Measurements from ENCODE around the gene CMTM6.
"Not testable (repeated sequence)": the region's sequence is repeated elsewhere in the genome, so short reads cannot be mapped to it uniquely, and the experiment has no call there.

CMTM6 gene

DNA sequence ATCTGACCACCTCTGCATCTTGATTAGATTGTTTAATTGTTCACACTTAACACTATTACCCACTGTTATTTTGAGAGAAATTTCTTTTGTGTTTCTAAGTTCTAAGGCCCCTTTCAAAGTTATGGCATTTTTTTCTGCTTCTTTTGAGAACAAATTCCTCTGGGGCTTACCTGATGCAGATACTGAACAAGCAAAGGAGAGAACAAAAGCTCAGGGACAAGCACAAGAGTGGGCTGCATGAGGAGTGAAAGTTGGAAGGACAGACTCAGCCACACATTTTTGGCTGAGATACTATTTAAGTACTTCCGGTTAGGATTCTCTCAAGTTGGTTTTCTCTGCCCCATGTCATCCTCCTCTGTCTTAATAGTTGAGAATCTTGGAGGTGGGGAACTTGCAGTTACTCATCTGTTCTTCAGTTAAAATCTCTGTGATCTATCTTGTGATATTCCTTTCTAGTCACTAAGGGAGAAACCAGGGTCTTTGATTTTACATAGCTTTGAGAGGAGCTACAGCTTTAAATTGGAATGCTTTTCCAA is 54.7 kb downstream of the CMTM6 start:
- Histone ChIP-seq H2AFZ (ENCODE audit: low read length, unreplicated experiment) (no peak overlapping the region), H3K27ac (ENCODE audit: low read depth, low read length) (no peak overlapping the region), H3K27me3 (ENCODE audit: insufficient read depth, low read length) (no peaks in the 10 kb centered on the region), H3K36me3 (ENCODE audit: insufficient read depth, low read length) (peaks cover 7% of the 10 kb centered on the region; the same call in 1 of the 2 replicates), H3K79me2 (ENCODE audit: control insufficient read depth, insufficient read depth, low read length, unreplicated experiment) (peaks cover 2% of the 10 kb centered on the region), H3K4me3 (ENCODE audit: low read depth, low read length) (no peak overlapping the region), H3K4me1 (ENCODE audit: control insufficient read depth, insufficient read depth, low read length, unreplicated experiment) (peaks cover 9% of the 10 kb centered on the region)

DNA sequence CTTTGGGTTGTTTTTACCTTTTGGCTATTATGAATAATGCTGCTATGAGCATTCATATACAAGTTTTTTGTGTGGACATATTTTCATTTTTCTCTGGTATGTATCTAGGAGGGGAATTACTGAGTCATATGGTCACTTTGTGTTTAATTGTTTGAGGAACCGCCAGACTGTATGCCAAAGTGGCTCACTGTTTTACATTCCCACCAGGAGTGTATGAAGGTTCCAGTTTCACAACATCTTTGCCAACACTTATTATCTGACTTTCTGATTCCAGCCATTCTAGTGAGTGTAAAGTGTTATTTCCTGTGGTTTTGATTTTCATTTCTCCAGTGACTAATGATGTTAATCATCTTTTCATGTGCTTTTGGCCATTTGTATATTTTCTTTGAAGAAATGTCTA is 59.2 kb downstream of the CMTM6 start:
- no peak overlapping the region for H2AFZ ChIP-seq (ENCODE audit: low read length, unreplicated experiment)
- H3K27ac ChIP-seq (ENCODE audit: low read depth, low read length), result peak overlapping the region; percentile 66
- peaks cover 14% of the 10 kb centered on the region for H3K4me1 ChIP-seq (ENCODE audit: control insufficient read depth, insufficient read depth, low read length, unreplicated experiment)
- H3K27me3 ChIP-seq (ENCODE audit: insufficient read depth, low read length), result no peaks in the 10 kb centered on the region
- peaks cover 7% of the 10 kb centered on the region for H3K79me2 ChIP-seq (ENCODE audit: control insufficient read depth, insufficient read depth, low read length, unreplicated experiment)
- H3K36me3 ChIP-seq (ENCODE audit: insufficient read depth, low read length), result peaks cover 4% of the 10 kb centered on the region; the same call in 1 of the 2 replicates
- no peak overlapping the region for H3K4me3 ChIP-seq (ENCODE audit: low read depth, low read length)

DNA sequence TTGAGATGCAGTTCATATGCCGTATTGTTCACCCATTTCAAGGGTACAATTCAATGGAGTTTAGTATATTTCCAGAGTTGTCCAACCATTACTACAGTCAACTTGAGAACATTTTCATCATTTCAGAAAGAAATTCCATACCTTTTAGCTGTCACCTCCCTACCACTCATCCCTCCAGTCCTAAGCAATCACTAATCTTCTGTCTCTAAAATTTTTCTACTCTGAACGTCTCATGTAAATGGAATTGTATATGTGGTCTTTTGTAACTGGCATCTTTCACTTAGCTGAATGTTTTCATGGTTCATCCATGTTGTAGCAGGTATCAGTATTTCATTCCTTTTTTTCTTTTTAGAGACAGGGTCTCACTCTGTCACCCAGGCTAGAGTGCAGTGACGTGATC is 59.9 kb downstream of the CMTM6 start:
- no peak overlapping the region for H3K4me3 ChIP-seq (ENCODE audit: low read depth, low read length)
- H3K79me2 ChIP-seq (ENCODE audit: control insufficient read depth, insufficient read depth, low read length, unreplicated experiment), result peaks cover 7% of the 10 kb centered on the region
- no peaks in the 10 kb centered on the region for H3K27me3 ChIP-seq (ENCODE audit: insufficient read depth, low read length)
- peaks cover 14% of the 10 kb centered on the region for H3K4me1 ChIP-seq (ENCODE audit: control insufficient read depth, insufficient read depth, low read length, unreplicated experiment)
- peak overlapping the region; percentile 66 for H3K27ac ChIP-seq (ENCODE audit: low read depth, low read length)
- H3K36me3 ChIP-seq (ENCODE audit: insufficient read depth, low read length), result peaks cover 4% of the 10 kb centered on the region; the same call in 1 of the 2 replicates
- no peak overlapping the region for H2AFZ ChIP-seq (ENCODE audit: low read length, unreplicated experiment)

DNA sequence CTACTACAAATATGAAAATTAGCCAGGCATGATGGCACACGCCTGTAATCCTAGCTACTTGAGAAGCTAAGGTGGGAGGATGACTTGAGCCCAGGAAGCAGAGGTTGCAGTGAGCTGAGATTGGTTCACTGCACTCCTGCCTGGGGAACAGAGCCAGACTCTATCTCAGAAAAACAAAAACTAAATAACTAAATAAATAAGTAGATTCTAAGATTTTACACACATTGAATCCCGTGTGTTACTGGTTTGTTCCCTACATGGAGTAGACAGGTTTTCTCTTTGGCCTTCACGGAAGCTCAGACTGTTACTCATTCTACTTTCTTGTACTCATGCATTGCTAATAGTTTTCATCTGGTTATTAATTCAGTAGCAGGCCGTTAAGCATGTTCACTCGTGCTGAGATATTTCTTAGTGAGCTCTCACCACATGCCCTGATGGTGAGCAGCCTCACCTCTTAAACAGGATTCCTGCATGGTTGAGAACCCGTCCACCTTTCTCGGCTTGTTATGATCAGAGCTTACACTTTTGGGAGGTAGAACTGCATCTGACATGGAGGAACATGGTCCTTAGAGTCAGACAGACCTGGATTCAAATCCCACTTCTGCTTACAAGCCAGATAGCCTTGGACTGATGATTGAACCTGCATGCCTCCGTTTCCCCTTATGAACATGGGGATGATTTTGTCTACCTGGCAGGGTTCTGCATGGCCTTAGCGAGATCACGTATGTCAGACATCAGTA is 61.9 kb downstream of the CMTM6 start:
- H3K27me3 ChIP-seq (ENCODE audit: insufficient read depth, low read length), result no peaks in the 10 kb centered on the region
- no peak overlapping the region for H2AFZ ChIP-seq (ENCODE audit: low read length, unreplicated experiment)
- H3K27ac ChIP-seq (ENCODE audit: low read depth, low read length), result no peak overlapping the region
- H3K79me2 ChIP-seq (ENCODE audit: control insufficient read depth, insufficient read depth, low read length, unreplicated experiment), result peaks cover 5% of the 10 kb centered on the region
- peaks cover 4% of the 10 kb centered on the region; the same call in 1 of the 2 replicates for H3K36me3 ChIP-seq (ENCODE audit: insufficient read depth, low read length)
- H3K4me1 ChIP-seq (ENCODE audit: control insufficient read depth, insufficient read depth, low read length, unreplicated experiment), result peaks cover 14% of the 10 kb centered on the region
- H3K4me3 ChIP-seq (ENCODE audit: low read depth, low read length), result no peak overlapping the region

DNA sequence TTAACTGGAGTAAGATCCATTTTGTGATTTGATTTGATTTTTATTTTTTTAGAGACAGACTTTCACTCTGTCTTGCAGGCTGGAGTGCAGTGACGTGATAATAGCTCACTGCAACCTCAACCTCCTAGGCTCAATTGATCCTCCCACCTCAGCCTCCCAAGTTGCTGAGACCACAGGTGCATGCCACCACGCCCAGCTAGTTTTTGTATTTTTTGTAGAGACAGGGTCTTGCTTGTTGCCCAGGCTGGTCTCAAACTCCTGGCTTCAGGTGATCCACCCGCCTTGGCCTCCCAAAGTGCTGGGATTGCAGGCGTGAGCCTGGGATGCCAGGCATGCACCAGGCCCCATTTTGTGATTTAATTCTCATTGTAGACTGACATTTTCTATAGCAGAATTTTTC is 63.2 kb downstream of the CMTM6 start:
- H3K27ac ChIP-seq (ENCODE audit: low read depth, low read length); H3K27me3 ChIP-seq (ENCODE audit: insufficient read depth, low read length); H3K4me3 ChIP-seq (ENCODE audit: low read depth, low read length); H3K36me3 ChIP-seq (ENCODE audit: insufficient read depth, low read length); H2AFZ ChIP-seq (ENCODE audit: low read length, unreplicated experiment); H3K79me2 ChIP-seq (ENCODE audit: control insufficient read depth, insufficient read depth, low read length, unreplicated experiment): not testable (repeated sequence)
- peaks cover 14% of the 10 kb centered on the region for H3K4me1 ChIP-seq (ENCODE audit: control insufficient read depth, insufficient read depth, low read length, unreplicated experiment)

DNA sequence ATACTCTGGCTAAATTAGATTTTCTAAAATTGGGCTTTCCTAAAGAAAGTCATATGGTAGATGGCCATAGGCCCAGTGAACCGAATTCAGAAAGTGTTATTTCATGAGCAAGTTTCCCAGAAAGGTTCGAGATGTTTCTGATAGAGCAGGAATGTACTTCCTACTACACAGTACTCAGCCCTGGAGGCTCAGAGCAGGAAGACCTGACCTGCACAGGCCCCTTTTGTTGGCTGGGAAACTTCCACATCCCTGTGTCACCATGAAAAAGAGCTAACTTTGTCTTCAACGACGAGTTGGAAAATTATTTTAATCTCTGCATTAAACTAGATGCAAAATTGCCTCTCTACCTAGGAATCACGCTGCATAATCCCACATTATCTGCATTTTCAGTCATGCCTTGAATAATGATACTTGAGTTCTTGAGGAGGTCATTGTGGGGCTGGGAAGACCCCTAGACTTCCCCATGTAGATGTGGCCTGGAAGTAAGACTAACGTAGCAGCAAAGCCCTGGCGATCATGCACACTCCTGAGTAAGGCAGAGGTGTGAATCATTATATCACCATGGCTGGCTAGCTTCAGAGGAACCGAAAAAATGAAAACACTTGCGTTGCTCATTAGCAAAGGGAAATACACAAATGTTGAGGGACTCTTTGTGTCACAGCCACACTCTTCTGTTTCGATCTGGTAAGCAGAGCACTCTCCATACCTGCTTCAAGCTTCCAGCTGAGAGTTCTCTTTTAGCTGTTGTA is 63.9 kb downstream of the CMTM6 start:
- no peaks in the 10 kb centered on the region for H3K36me3 ChIP-seq (ENCODE audit: insufficient read depth, low read length)
- H2AFZ ChIP-seq (ENCODE audit: low read length, unreplicated experiment), result no peak overlapping the region
- H3K4me1 ChIP-seq (ENCODE audit: control insufficient read depth, insufficient read depth, low read length, unreplicated experiment), result peaks cover 13% of the 10 kb centered on the region
- H3K79me2 ChIP-seq (ENCODE audit: control insufficient read depth, insufficient read depth, low read length, unreplicated experiment), result peaks cover 5% of the 10 kb centered on the region
- no peak overlapping the region for H3K4me3 ChIP-seq (ENCODE audit: low read depth, low read length)
- H3K27me3 ChIP-seq (ENCODE audit: insufficient read depth, low read length), result no peaks in the 10 kb centered on the region
- H3K27ac ChIP-seq (ENCODE audit: low read depth, low read length), result no peak overlapping the region

DNA sequence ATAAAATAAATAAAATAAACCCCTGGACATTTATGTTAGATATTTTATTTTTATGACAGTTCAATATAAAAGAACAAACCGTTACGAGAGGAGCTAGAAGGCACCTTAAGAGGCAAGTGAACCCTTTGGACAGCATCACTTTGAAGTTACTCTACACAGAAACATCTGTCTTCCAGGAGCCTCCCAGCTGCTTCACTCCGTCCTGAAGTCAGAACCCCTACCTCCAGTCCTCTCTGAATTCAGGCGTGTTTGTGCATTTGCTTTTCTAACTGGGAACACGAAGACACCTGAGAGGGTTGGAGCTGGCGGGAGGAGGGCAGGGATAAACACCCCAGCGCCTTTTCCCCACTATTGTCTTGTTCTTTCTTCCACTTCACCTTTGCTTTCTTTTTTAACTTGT is 64.8 kb downstream of the CMTM6 start:
- Histone ChIP-seq H3K27me3 (ENCODE audit: insufficient read depth, low read length) (no peaks in the 10 kb centered on the region), H3K27ac (ENCODE audit: low read depth, low read length) (no peak overlapping the region), H3K4me3 (ENCODE audit: low read depth, low read length) (no peak overlapping the region), H2AFZ (ENCODE audit: low read length, unreplicated experiment) (no peak overlapping the region), H3K79me2 (ENCODE audit: control insufficient read depth, insufficient read depth, low read length, unreplicated experiment) (peaks cover 13% of the 10 kb centered on the region), H3K36me3 (ENCODE audit: insufficient read depth, low read length) (no peaks in the 10 kb centered on the region), H3K4me1 (ENCODE audit: control insufficient read depth, insufficient read depth, low read length, unreplicated experiment) (peaks cover 11% of the 10 kb centered on the region)

DNA sequence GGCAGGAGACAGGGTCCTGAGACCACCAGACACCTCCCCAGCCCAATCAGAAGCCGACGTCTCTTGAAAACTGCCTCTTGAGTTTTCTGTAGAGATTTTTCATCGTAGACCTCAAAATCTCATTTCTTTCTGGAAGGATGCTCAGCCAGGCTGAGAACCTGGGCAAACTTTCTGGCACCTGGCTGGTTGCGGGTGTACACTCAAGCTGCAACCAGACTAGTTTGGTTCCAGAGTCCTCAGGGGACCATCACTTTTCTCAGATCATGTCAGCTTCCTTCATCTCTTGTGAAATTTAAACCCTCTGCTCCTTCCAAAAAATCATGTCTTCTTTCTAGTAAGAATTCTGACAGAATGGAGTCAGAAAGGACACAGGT is 65.8 kb downstream of the CMTM6 start:
- no peak overlapping the region for H2AFZ ChIP-seq (ENCODE audit: low read length, unreplicated experiment)
- H3K4me3 ChIP-seq (ENCODE audit: low read depth, low read length), result no peak overlapping the region
- H3K4me1 ChIP-seq (ENCODE audit: control insufficient read depth, insufficient read depth, low read length, unreplicated experiment), result peaks cover 12% of the 10 kb centered on the region
- H3K27me3 ChIP-seq (ENCODE audit: insufficient read depth, low read length), result no peaks in the 10 kb centered on the region
- H3K36me3 ChIP-seq (ENCODE audit: insufficient read depth, low read length), result no peaks in the 10 kb centered on the region
- H3K79me2 ChIP-seq (ENCODE audit: control insufficient read depth, insufficient read depth, low read length, unreplicated experiment), result peaks cover 18% of the 10 kb centered on the region
- no peak overlapping the region for H3K27ac ChIP-seq (ENCODE audit: low read depth, low read length)

DNA sequence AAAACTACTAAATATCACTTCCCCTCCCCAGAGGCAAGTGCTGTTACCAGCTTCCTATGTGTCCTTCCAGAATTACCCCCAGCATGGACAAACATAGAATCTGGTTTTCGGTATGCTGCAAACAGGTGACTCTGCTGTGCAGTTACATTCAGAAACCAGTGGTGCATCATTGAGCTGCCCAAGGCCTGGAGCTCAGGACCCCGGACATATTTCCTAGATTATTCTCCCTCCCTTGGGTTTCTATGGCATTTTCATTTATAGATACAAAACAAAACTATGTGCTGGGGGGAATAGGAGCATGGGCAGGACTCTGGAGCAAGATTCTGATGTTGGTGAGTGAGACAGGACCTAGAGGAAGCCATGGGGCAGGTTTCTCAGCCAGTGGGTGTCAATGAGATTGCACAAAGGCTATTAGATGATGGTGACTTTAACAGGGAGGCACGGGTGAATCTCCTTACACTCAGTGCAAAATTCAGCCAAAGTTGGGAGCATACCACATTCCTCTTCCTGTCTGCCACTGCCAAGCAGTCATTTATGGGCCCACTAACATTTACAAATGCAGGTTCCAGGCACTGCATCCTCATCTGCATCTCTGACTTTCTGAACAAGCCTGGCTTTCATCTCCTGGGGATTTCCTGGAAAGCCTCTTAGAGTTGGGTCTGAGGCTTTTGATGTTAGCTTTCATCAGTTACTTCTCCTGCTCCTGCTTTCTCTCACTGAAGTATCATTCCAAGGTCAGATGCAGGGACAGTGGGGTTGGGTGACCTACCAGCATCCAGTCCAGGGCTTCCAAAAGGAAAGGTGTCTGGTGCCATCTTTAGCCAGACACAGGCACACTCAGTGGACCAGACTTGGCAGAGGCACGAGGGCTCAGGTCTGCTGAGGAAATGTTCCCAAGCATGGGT is 66.5 kb downstream of the CMTM6 start:
- Histone ChIP-seq H3K27me3 (ENCODE audit: insufficient read depth, low read length) (no peaks in the 10 kb centered on the region), H3K27ac (ENCODE audit: low read depth, low read length) (no peak overlapping the region), H3K36me3 (ENCODE audit: insufficient read depth, low read length) (no peaks in the 10 kb centered on the region), H2AFZ (ENCODE audit: low read length, unreplicated experiment) (no peak overlapping the region), H3K4me3 (ENCODE audit: low read depth, low read length) (no peak overlapping the region), H3K79me2 (ENCODE audit: control insufficient read depth, insufficient read depth, low read length, unreplicated experiment) (peaks cover 18% of the 10 kb centered on the region), H3K4me1 (ENCODE audit: control insufficient read depth, insufficient read depth, low read length, unreplicated experiment) (peaks cover 12% of the 10 kb centered on the region)

DNA sequence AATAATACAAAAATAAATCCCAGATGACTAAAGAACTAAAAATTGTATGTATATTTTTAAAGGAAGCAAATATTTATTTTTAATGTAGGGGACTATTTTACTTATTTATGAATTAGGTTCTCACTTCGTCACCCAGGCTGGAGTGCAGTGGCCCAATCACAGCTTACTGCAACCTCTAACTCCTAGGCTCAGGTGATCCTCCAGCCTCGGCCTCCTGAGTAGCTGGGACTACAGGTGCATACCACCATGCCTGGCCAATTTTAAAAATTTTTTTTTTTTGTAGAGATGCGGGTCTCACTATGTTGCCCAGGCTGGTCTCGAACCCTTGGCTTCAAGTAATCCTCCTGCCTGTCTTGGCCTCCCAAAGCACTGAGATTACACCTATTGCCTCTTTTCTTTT is 68.4 kb downstream of the CMTM6 start:
- H3K27me3 ChIP-seq (ENCODE audit: insufficient read depth, low read length), result no peaks in the 10 kb centered on the region
- no peak overlapping the region for H2AFZ ChIP-seq (ENCODE audit: low read length, unreplicated experiment)
- peaks cover 12% of the 10 kb centered on the region for H3K4me1 ChIP-seq (ENCODE audit: control insufficient read depth, insufficient read depth, low read length, unreplicated experiment)
- H3K36me3 ChIP-seq (ENCODE audit: insufficient read depth, low read length), result no peaks in the 10 kb centered on the region
- H3K4me3 ChIP-seq (ENCODE audit: low read depth, low read length), result no peak overlapping the region
- H3K79me2 ChIP-seq (ENCODE audit: control insufficient read depth, insufficient read depth, low read length, unreplicated experiment), result peaks cover 23% of the 10 kb centered on the region
- no peak overlapping the region for H3K27ac ChIP-seq (ENCODE audit: low read depth, low read length)
